ENCODE results near the gene PPM1F.

DNA sequence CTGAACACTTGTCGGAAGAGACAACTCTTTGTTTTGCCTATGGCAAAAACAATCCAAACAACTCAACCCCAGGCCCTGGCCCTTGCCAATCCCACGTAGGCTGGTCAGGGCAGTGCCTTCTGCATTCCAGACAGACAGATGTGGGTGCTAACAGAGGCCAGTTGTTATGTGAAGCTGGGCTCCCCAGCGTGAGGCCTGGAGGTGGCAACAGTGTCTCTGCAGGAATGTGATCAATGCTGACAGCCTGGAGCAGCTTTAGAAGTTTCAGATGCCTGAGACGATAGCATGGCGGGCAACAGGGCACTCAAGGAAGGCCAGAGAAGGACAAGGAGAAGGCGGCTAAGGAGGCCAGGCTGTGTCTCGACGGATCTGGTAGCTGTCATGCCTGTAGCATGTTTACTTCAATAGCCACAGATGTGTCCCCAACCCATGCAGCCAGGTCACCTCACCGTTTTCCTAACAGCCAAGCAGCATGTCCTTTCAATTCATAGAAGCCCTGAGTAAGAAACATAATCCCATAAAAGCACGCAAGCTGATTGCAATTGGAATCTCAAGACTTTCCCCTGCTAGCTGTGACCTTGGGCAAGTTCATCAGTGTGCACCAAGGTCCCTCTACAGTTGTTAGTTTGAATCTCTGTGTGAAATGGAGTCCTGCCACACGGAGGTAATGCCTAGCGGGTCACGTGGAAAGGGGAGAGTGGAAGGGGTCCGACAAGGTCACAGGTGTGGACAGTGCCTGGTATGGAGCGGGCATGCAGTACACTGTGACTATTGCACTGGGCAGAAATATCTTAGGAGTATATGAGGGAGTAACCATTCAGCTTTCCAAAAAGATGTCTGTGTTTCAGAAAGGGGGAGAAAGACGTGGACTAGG, 14.2 kb upstream of the PPM1F start:
- TF ChIP-seq CTCF (IDR thresholded peaks at IDR 0.05 in 8 of 11, conservative IDR thresholded peaks at IDR 0.05 in 3 of 11): no peak
- TF ChIP-seq POLR2A (IDR thresholded peaks at IDR 0.05): no peak
